GM21723 (cell line): Measurements from ENCODE around the gene WNT1.

ENCODE experiments used
- ATAC-seq: cut with Tn5 transposase; IDR thresholded peaks from one replicate; pipeline ENCODE4 v1.9.1; 2021; ENCODE audit warnings: mild to moderate bottlenecking, moderate library complexity; ENCODE audit not compliant: unreplicated experiment

Gene WNT1

GRCh38 chr12:48999371-49000131 lies 21.4 kb downstream of the WNT1 start, which contains the start of gene DDN:
Gene DDN (minus strand): TSS chr12:48999375. CDS start chr12:48999287, 88 bp downstream.
- peak; percentile 35 for ATAC-seq

GRCh38 chr12:49000346-49000745 lies 22.2 kb downstream of the WNT1 start:
- no peak for ATAC-seq

- ATAC-seq, result no peak
Observed at GRCh38 chr12:49008943-49009342, 30.8 kb downstream of the WNT1 start.

- no peak for ATAC-seq
Observed at GRCh38 chr12:49010092-49010668, 32.1 kb downstream of the WNT1 start.

GRCh38 chr12:49012739-49013138 lies 34.6 kb downstream of the WNT1 start:
- ATAC-seq, result no peak

GRCh38 chr12:49013428-49013827 lies 35.3 kb downstream of the WNT1 start:
- ATAC-seq, result no peak

GRCh38 chr12:49014547-49014946 lies 36.4 kb downstream of the WNT1 start:
- no peak for ATAC-seq

- ATAC-seq, result no peak
Observed at GRCh38 chr12:49015196-49015595, 37.1 kb downstream of the WNT1 start.

GRCh38 chr12:49017891-49018260 lies 39.8 kb downstream of the WNT1 start:
- peak; percentile 11 for ATAC-seq

GRCh38 chr12:49018261-49019119 lies 40.4 kb downstream of the WNT1 start, which contains the start of gene PRKAG1:
Gene PRKAG1 (minus strand): TSS chr12:49018776. CDS start chr12:49018740, 36 bp downstream.
- peak; percentile 85 for ATAC-seq

- ATAC-seq, result no peak
Observed at GRCh38 chr12:49019120-49019430, 41.0 kb downstream of the WNT1 start.

GRCh38 chr12:49019443-49020324 lies 41.6 kb downstream of the WNT1 start:
- ATAC-seq, result no peak

GRCh38 chr12:49020441-49020840 lies 42.3 kb downstream of the WNT1 start:
- no peak for ATAC-seq

GRCh38 chr12:49021292-49021915 lies 43.3 kb downstream of the WNT1 start:
- ATAC-seq, result no peak

- ATAC-seq, result no peak
Observed at GRCh38 chr12:49022558-49023178, 44.5 kb downstream of the WNT1 start.

- ATAC-seq, result no peak
Observed at GRCh38 chr12:49023812-49024211, 45.7 kb downstream of the WNT1 start.

GRCh38 chr12:49024543-49024942 lies 46.4 kb downstream of the WNT1 start:
- ATAC-seq, result no peak

- no peak for ATAC-seq
Observed at GRCh38 chr12:49025463-49025862, 47.3 kb downstream of the WNT1 start.

GRCh38 chr12:49026101-49026500 lies 48.0 kb downstream of the WNT1 start:
- no peak for ATAC-seq
